Measurements from ENCODE around the gene SMARCD1. TPM values are rescaled to one million over a fixed set of nuclear protein-coding genes. Genes with fewer than 3 reads are reported as not detected.

Gene SMARCD1
- total RNA-seq, 2 experiments from 2014 or later, result 47.3 to 55.1 TPM

DNA sequence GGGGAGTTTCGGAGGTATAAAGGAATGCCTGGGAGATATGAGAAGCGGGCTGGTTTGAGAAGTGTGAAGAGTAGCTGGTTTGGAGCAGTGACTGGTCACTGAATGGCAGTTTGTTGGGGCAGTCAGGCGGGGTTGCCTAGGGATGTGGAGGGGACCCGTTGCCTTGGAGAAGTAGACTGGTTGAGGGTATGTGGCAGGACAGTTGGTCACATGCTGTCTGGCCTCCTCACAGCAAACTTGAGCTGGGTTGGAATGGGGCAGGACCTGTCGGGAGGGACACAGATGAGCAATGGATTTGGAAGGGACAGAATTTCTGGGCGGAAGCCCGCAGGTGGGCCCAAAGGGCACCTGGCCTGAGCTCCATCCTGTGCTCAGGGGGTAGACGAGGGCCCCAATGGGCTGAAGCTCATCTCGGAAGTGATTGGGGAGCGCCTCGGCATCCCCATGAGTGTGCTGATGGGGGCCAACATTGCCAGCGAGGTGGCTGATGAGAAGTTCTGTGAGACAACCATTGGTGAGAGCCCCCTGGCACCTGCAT lies 20.8 kb downstream of the SMARCD1 start:
- intact Hi-C loops (cut with micrococcal nuclease), result no loop called here
- no peaks in the 10 kb centered on the region for H3K27me3 Mint-ChIP-seq
- TF ChIP-seq, protein P1, sequence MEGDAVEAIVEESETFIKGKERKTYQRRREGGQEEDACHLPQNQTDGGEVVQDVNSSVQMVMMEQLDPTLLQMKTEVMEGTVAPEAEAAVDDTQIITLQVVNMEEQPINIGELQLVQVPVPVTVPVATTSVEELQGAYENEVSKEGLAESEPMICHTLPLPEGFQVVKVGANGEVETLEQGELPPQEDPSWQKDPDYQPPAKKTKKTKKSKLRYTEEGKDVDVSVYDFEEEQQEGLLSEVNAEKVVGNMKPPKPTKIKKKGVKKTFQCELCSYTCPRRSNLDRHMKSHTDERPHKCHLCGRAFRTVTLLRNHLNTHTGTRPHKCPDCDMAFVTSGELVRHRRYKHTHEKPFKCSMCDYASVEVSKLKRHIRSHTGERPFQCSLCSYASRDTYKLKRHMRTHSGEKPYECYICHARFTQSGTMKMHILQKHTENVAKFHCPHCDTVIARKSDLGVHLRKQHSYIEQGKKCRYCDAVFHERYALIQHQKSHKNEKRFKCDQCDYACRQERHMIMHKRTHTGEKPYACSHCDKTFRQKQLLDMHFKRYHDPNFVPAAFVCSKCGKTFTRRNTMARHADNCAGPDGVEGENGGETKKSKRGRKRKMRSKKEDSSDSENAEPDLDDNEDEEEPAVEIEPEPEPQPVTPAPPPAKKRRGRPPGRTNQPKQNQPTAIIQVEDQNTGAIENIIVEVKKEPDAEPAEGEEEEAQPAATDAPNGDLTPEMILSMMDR (IDR thresholded peaks at IDR 0.05), result no peak
- no peaks in the 10 kb centered on the region for H3K9me3 Mint-ChIP-seq
- no peak for ATAC-seq
- peaks cover 10% of the 10 kb centered on the region for H3K4me1 Mint-ChIP-seq (ENCODE audit: low read depth)
- peaks cover 4% of the 10 kb centered on the region for H3K36me3 Mint-ChIP-seq (ENCODE audit: low read depth)
- H3K27ac Mint-ChIP-seq, result no peak overlapping the region
- H3K4me3 Mint-ChIP-seq, result no peak overlapping the region
- CTCF ChIA-PET, result interaction anchor here (1.2 to 1.4 kb wide), 5 partner anchors 16 to 139 kb away, joined by 3 to 6 read pairs (median 3); partner anchors contain the start of gene SMARCD1
- no peak for DNase-seq
- POLR2A ChIA-PET, result interaction anchor here (0.6 kb wide), 1 partner anchor 1748 kb away, joined by 3 read pairs; no protein-coding TSS in a partner anchor

DNA sequence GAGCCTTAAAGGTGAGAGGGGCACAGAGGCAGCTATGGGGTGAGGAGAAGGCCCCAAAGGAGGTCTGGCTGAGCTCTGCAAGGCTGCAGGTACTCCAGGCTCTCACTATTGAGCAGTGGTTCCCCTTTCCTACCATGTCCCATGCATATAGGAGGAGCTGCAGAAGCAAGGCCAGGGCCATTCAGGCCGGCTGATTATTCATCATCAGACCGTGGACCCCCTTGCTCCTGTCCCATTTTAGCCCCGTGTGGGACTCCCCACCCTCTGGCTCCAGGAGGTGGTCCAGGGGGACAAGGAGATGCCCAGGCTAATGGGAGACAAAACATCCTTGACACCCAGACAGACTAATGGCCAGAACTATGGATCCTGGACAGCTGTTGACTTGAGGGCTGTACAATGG lies 21.8 kb downstream of the SMARCD1 start:
- no peak overlapping the region for H3K27ac Mint-ChIP-seq
- H3K27me3 Mint-ChIP-seq, result no peaks in the 10 kb centered on the region
- no peaks in the 10 kb centered on the region for H3K9me3 Mint-ChIP-seq
- ChIA-PET CTCF (interaction anchor here (1.1 to 1.3 kb wide), 6 partner anchors 17 to 140 kb away, joined by 3 to 6 read pairs (median 4); no protein-coding TSS in a partner anchor), POLR2A (interaction anchor here (0.8 kb wide), 1 partner anchor 23 kb away, joined by 3 read pairs; no protein-coding TSS in a partner anchor)
- no peak for ATAC-seq
- H3K4me3 Mint-ChIP-seq, result no peak overlapping the region
- TF ChIP-seq, protein P1 (IDR thresholded peaks at IDR 0.05), result no peak
- intact Hi-C loops (cut with micrococcal nuclease), result no loop called here
- no peak for DNase-seq
- H3K36me3 Mint-ChIP-seq (ENCODE audit: low read depth), result peaks cover under 1% of the 10 kb centered on the region
- H3K4me1 Mint-ChIP-seq (ENCODE audit: low read depth), result peaks cover 15% of the 10 kb centered on the region

DNA sequence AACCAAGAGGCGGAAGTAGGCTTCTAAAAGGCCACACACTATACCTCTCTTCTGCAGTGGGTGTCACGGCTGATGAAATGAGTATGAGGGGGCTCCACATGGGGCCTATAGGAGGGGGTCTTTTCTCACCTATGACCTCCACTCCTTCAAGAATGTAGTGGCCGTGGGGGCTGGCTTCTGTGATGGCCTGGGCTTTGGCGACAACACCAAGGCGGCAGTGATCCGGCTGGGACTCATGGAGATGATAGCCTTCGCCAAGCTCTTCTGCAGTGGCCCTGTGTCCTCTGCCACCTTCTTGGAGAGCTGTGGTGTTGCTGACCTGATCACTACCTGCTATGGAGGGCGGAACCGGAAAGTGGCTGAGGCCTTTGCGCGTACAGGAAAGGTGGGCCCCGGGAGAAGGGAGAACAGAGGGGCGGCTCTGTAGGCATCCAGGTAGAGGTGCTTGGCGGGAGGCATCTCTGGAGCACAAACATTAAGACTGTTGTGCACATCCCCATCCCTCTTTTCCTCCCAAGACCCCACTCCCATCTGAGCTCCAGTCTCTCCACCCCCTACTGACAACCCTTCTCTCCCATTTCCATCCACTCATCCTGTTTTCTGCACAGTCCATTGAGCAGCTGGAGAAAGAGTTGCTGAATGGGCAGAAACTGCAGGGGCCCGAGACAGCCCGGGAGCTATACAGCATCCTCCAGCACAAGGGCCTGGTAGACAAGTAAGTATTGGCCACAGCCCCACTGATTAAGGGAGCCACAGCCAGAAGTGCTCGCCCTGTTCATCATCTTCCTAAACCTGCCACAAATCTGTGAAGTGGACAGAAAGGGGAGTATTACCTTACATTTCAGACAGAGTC lies 22.5 kb downstream of the SMARCD1 start:
- no peak for DNase-seq
- H3K4me1 Mint-ChIP-seq (ENCODE audit: low read depth), result peaks cover 15% of the 10 kb centered on the region
- intact Hi-C loops (cut with micrococcal nuclease), result no loop called here
- H3K27me3 Mint-ChIP-seq, result no peaks in the 10 kb centered on the region
- POLR2A ChIA-PET, result interaction anchor here (0.8 kb wide), 1 partner anchor 24 kb away, joined by 3 read pairs; no protein-coding TSS in a partner anchor
- ATAC-seq, result no peak
- no peaks in the 10 kb centered on the region for H3K36me3 Mint-ChIP-seq (ENCODE audit: low read depth)
- CTCF ChIA-PET, result interaction anchor here (1.1 to 3.3 kb wide), 8 partner anchors 11 to 141 kb away, joined by 3 to 8 read pairs (median 6); no protein-coding TSS in a partner anchor
- H3K4me3 Mint-ChIP-seq, result no peak overlapping the region
- no peak overlapping the region for H3K27ac Mint-ChIP-seq
- no peaks in the 10 kb centered on the region for H3K9me3 Mint-ChIP-seq
- TF ChIP-seq, protein P1 (IDR thresholded peaks at IDR 0.05), result no peak

DNA sequence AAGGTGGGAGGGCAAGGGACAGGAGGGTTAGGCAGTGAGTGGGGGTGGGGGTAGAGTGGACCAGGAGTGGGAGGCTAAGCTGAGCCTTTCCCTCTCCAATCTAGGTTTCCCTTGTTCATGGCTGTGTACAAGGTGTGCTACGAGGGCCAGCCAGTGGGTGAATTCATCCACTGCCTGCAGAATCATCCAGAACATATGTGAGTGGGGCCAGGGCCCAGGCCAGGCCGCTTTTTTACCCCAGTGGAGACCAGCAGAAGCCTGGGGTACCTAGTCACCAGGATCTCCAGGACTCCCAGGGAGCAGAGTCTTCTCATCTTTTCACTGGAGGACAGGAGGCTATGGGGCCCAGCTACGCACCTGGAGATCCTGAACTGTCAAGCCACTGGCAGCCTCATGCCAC lies 24.2 kb downstream of the SMARCD1 start:
- H3K36me3 Mint-ChIP-seq (ENCODE audit: low read depth), result peaks cover 3% of the 10 kb centered on the region
- ChIA-PET CTCF (interaction anchor here (1.3 to 5.9 kb wide), 12 partner anchors 9 to 205 kb away, joined by 3 to 57 read pairs (median 30); partner anchors contain the start of genes CERS5, GPD1 and SMARCD1), POLR2A (interaction anchor here (0.9 to 1.1 kb wide), 2 partner anchors 11 to 58 kb away, joined by 3 to 4 read pairs; partner anchors contain the start of gene CERS5)
- DNase-seq, result no peak
- TF ChIP-seq, protein P1 (IDR thresholded peaks at IDR 0.05), result no peak
- intact Hi-C loops (cut with micrococcal nuclease), result no loop called here
- H3K4me1 Mint-ChIP-seq (ENCODE audit: low read depth), result peaks cover 18% of the 10 kb centered on the region
- no peak overlapping the region for H3K4me3 Mint-ChIP-seq
- H3K27me3 Mint-ChIP-seq, result no peaks in the 10 kb centered on the region
- ATAC-seq, result no peak
- H3K9me3 Mint-ChIP-seq, result no peaks in the 10 kb centered on the region
- no peak overlapping the region for H3K27ac Mint-ChIP-seq
